HepG2 (cell line): Measurements from ENCODE around the gene WSB1. TPM values are rescaled to one million over a fixed set of nuclear protein-coding genes. Genes with fewer than 3 reads are reported as not detected.

Experiments
- ASH2L ChIP-seq: fragments of 300-600, 200-600 bp; sonication (generic); IDR thresholded peaks from 2 replicates; pipeline ENCODE4 v1.7.0; 2017; ENCODE audit warnings: low read depth, mild to moderate bottlenecking, moderate library complexity, mixed read lengths, low read length; ENCODE audit not compliant: insufficient read length
- CHD4 ChIP-seq: fragments of 200-600 bp; sonication (generic); IDR thresholded peaks from 2 replicates; pipeline ENCODE4 v1.7.0; 2017; ENCODE audit warnings: mild to moderate bottlenecking, low read length, borderline replicate concordance
- CREB1 ChIP-seq, 2 experiments: fragments of 450-650 bp in 1 of 2; IDR thresholded peaks; 2 replicates each; pipeline ENCODE4 v1.6.1; 2016 to 2017; ENCODE audit warnings: control low read depth in 1 of 2, mild to moderate bottlenecking in 1 of 2, missing compliant biosample characterization in 1 of 2, missing genetic modification characterization in 1 of 2
- DNMT1 ChIP-seq: sonication (generic); formaldehyde crosslinking; IDR thresholded peaks from 2 replicates; pipeline ENCODE4 v1.5.1; 2020; ENCODE audit warnings: mild to moderate bottlenecking, missing genetic modification reagents
- ELF1 ChIP-seq: sonication (generic); formaldehyde crosslinking; IDR thresholded peaks from 2 replicates; pipeline ENCODE4 v1.4.0; 2020; ENCODE audit warnings: missing genetic modification reagents
- EP300 ChIP-seq, 3 experiments: sonication (generic) in 1 of 3; formaldehyde crosslinking in 1 of 3; IDR thresholded peaks; 2 replicates each; pipeline versions ENCODE4 v1.5.1 to v1.6.1; 2011 to 2020; ENCODE audit warnings: low read depth in 2 of 3, low read length in 2 of 3, borderline replicate concordance in 1 of 3, improper control_type of control experiment in 1 of 3, mild to moderate bottlenecking in 1 of 3, missing genetic modification reagents in 1 of 3, moderate library complexity in 1 of 3
- GATA4 ChIP-seq: sonication (generic); IDR thresholded peaks from 2 replicates; pipeline ENCODE4 v1.6.1; 2016; ENCODE audit warnings: antibody characterized with exemption, low read depth, borderline replicate concordance
- HIVEP1 ChIP-seq: sonication (generic); formaldehyde crosslinking; IDR thresholded peaks from 2 replicates; pipeline ENCODE4 v1.4.0; 2020; ENCODE audit warnings: mild to moderate bottlenecking, missing genetic modification reagents
- HOXD1 ChIP-seq: sonication (generic); formaldehyde crosslinking; IDR thresholded peaks from 2 replicates; pipeline ENCODE4 v1.5.0; 2020; ENCODE audit warnings: missing genetic modification reagents
- KDM2A ChIP-seq: sonication (generic); formaldehyde crosslinking; IDR thresholded peaks from 2 replicates; pipeline ENCODE4 v1.4.0; 2020; ENCODE audit warnings: low read depth, missing genetic modification reagents, borderline replicate concordance
- KDM5A ChIP-seq: fragments of 200-600 bp; sonication (generic); IDR thresholded peaks from 2 replicates; pipeline ENCODE4 v1.7.0; 2018; ENCODE audit warnings: antibody characterized with exemption, mild to moderate bottlenecking, low read length, borderline replicate concordance
- KLF12 ChIP-seq: sonication (generic); formaldehyde crosslinking; IDR thresholded peaks from 2 replicates; pipeline ENCODE4 v1.4.0; 2020; ENCODE audit warnings: missing genetic modification reagents, borderline replicate concordance
- MXD1 ChIP-seq: sonication (generic); formaldehyde crosslinking; IDR thresholded peaks from 2 replicates; pipeline ENCODE4 v1.4.0; 2020; ENCODE audit warnings: mild to moderate bottlenecking, missing genetic modification reagents
- SPEN ChIP-seq: sonication (generic); formaldehyde crosslinking; IDR thresholded peaks from 2 replicates; pipeline ENCODE4 v1.5.1; 2020; ENCODE audit warnings: low read depth, mild to moderate bottlenecking, missing genetic modification reagents
- ZBTB20 ChIP-seq: sonication (generic); formaldehyde crosslinking; IDR thresholded peaks from 2 replicates; pipeline ENCODE4 v1.8.1; 2023; ENCODE audit warnings: missing genetic modification reagents, low read depth, mild to moderate bottlenecking, borderline replicate concordance
- ZMAT3 ChIP-seq: sonication (generic); formaldehyde crosslinking; conservative IDR thresholded peaks from 2 replicates; pipeline ENCODE4 v1.7.0; 2021; ENCODE audit warnings: missing genetic modification reagents
- ZMYM4 ChIP-seq: sonication (generic); formaldehyde crosslinking; IDR thresholded peaks from 2 replicates; pipeline ENCODE4 v1.8.1; 2023; ENCODE audit warnings: mild to moderate bottlenecking, missing genetic modification reagents
- ZNF251 ChIP-seq: sonication (generic); formaldehyde crosslinking; IDR thresholded peaks from 2 replicates; pipeline ENCODE4 v1.9.0; 2021; ENCODE audit warnings: mild to moderate bottlenecking, missing genetic modification reagents
- ZNF256 ChIP-seq: sonication (generic); formaldehyde crosslinking; conservative IDR thresholded peaks from 2 replicates; pipeline ENCODE4 v1.4.0; 2020; ENCODE audit warnings: missing genetic modification reagents
- ZNF343 ChIP-seq: sonication (generic); formaldehyde crosslinking; IDR thresholded peaks from 2 replicates; pipeline ENCODE4 v1.4.0; 2020; ENCODE audit warnings: mild to moderate bottlenecking, missing genetic modification reagents
- ZNF383 ChIP-seq: sonication (generic); formaldehyde crosslinking; IDR thresholded peaks from 2 replicates; pipeline ENCODE4 v1.4.0; 2020; ENCODE audit warnings: missing genetic modification reagents, mild to moderate bottlenecking, borderline replicate concordance
- ZNF430 ChIP-seq: sonication (generic); formaldehyde crosslinking; IDR thresholded peaks from 2 replicates; pipeline ENCODE4 v1.9.0; 2021; ENCODE audit warnings: mild to moderate bottlenecking, missing genetic modification reagents
- ZNF484 ChIP-seq: sonication (generic); formaldehyde crosslinking; IDR thresholded peaks from 2 replicates; pipeline ENCODE4 v1.5.1; 2020; ENCODE audit warnings: mild to moderate bottlenecking, low read depth, missing genetic modification reagents, borderline replicate concordance
- ZNF563 ChIP-seq: sonication (generic); formaldehyde crosslinking; IDR thresholded peaks from 2 replicates; pipeline ENCODE4 v1.8.0; 2022; ENCODE audit warnings: mild to moderate bottlenecking, moderate library complexity, missing genetic modification reagents
- ZNF607 ChIP-seq: sonication (generic); formaldehyde crosslinking; IDR thresholded peaks from 2 replicates; pipeline ENCODE4 v1.5.1; 2020; ENCODE audit warnings: missing genetic modification reagents, mild to moderate bottlenecking, borderline replicate concordance
- ZNF619 ChIP-seq: sonication (generic); formaldehyde crosslinking; IDR thresholded peaks from 2 replicates; pipeline ENCODE4 v1.4.0; 2020; ENCODE audit warnings: mild to moderate bottlenecking, missing genetic modification reagents
- ZNF776 ChIP-seq: sonication (generic); formaldehyde crosslinking; IDR thresholded peaks from 2 replicates; pipeline ENCODE4 v1.4.0; 2020; ENCODE audit warnings: mild to moderate bottlenecking, missing genetic modification reagents
- ZNF800 ChIP-seq: sonication (generic); formaldehyde crosslinking; IDR thresholded peaks from 2 replicates; pipeline ENCODE4 v1.4.0; 2020; ENCODE audit warnings: missing genetic modification reagents
- polyA plus RNA-seq, 8 experiments: library from polyadenylated mRNA; depleted of rRNA in 3 of 8; stranded (reverse) in 7 of 8; unstranded in 1 of 8; fragments of >200 nt; fragmentation: Illumina TruSeq in 4 of 8; extraction: Trizol in 4 of 8; gene quantifications; 2 replicates each; pipeline versions ENCODE4 v1.2.1 to v1.2.3, GENCODE V29; 2011 to 2016; ENCODE audit warnings: low read depth in 4 of 8, missing spikeins in 1 of 8, mixed read lengths in 1 of 8; ENCODE audit not compliant: insufficient read depth in 1 of 8
- total RNA-seq, 5 experiments: library from RNA; depleted of rRNA; stranded (reverse); fragments of >200 nt; fragmentation: Illumina TruSeq; extraction: Trizol; gene quantifications; 2 replicates each; pipeline ENCODE4 v1.2.3, GENCODE V29; 2016; ENCODE audit warnings: low read depth in 1 of 5

The WSB1 gene
- total and polyA plus RNA-seq, 2 of the 13 experiments (the other 11 are each of a cell fraction or from before 2014, with no cell fraction given) = 81.3 to 294 TPM

DNA sequence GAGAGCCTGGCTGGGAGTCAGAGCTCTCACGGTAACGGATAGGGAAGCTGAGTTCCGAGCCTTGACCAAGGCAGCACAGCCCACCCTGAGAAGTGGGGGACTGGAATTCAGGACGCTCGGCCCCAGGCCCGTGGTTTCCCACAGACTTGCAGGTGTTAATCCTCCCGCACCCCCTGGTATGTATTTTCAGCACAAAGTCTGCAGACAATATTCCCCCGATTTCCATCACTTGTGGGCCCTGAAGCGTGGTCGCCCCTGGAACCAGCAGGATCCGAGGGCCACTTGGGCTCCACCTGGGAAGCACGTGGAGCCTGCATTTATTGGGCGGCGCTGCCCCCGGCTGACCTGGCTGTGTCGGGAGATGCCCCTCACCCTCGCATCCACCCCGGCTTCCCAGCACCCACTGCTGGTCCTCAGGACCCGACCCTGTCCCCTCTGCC, 60.2 kb downstream of the WSB1 start (continued):
- TF ChIP-seq CREB1 (IDR thresholded peaks at IDR 0.05) (no peak), CREB1 (CRISPR knock-in tag; IDR thresholded peaks at IDR 0.05) (no peak), ZNF776 (CRISPR knock-in tag) (0 out of 2 replicates have a peak, but pooled peaks have one; percentile 33), ZNF430 (CRISPR knock-in tag) (0 out of 2 replicates have a peak, but pooled peaks have one; percentile 2), SPEN (CRISPR knock-in tag) (no peak), ZNF251 (CRISPR knock-in tag) (0 out of 2 replicates have a peak, but pooled peaks have one; percentile 78), ZNF256 (0 out of 2 replicates have a peak, but pooled peaks have one; percentile 19), ZNF619 (no peak), ZMYM4 (CRISPR knock-in tag) (0 out of 2 replicates have a peak, but pooled peaks have one; percentile 2), DNMT1 (CRISPR knock-in tag) (peak; percentile 28; the same call in 1 of the 2 replicates), GATA4 (no peak), ZBTB20 (CRISPR knock-in tag) (no peak), ZNF343 (CRISPR knock-in tag) (no peak), MXD1 (CRISPR knock-in tag) (peak; percentile 83), HIVEP1 (CRISPR knock-in tag) (peak; percentile 49; the same call in 1 of the 2 replicates), EP300 (IDR thresholded peaks at IDR 0.05; ENCODE audit: low read depth in 2 of 2, low read length in 2 of 2) (no peak), EP300 (CRISPR knock-in tag; IDR thresholded peaks at IDR 0.05; ENCODE audit: borderline replicate concordance) (no peak), ZNF383 (no peak), ZNF607 (CRISPR knock-in tag) (no peak; the same call in 1 of the 2 replicates), HOXD1 (CRISPR knock-in tag) (no peak), KLF12 (CRISPR knock-in tag) (no peak), ZMAT3 (CRISPR knock-in tag) (0 out of 2 replicates have a peak, but pooled peaks have one; percentile 71), ZNF484 (no peak), ZNF800 (CRISPR knock-in tag) (no peak), KDM2A (CRISPR knock-in tag) (no peak), ASH2L (peak; percentile 53), ZNF563 (peak; percentile 75; the same call in 1 of the 2 replicates), CHD4 (peak; percentile 11; the same call in 1 of the 2 replicates), KDM5A (no peak), ELF1 (CRISPR knock-in tag) (no peak)
